GM12872 (cell line): ENCODE data around the gene IFT74.

Experiments
- CTCF ChIP-seq: IDR thresholded peaks from 3 replicates; pipeline ENCODE4 v1.5.1; 2011; ENCODE audit warnings: low read depth, mild to moderate bottlenecking, low read length, moderate library complexity; ENCODE audit not compliant: insufficient read depth

IFT74 gene

GRCh38 chr9:27085456-27085855, 129.2 kb downstream of the IFT74 start:
- TF ChIP-seq CTCF: no peak

DNA sequence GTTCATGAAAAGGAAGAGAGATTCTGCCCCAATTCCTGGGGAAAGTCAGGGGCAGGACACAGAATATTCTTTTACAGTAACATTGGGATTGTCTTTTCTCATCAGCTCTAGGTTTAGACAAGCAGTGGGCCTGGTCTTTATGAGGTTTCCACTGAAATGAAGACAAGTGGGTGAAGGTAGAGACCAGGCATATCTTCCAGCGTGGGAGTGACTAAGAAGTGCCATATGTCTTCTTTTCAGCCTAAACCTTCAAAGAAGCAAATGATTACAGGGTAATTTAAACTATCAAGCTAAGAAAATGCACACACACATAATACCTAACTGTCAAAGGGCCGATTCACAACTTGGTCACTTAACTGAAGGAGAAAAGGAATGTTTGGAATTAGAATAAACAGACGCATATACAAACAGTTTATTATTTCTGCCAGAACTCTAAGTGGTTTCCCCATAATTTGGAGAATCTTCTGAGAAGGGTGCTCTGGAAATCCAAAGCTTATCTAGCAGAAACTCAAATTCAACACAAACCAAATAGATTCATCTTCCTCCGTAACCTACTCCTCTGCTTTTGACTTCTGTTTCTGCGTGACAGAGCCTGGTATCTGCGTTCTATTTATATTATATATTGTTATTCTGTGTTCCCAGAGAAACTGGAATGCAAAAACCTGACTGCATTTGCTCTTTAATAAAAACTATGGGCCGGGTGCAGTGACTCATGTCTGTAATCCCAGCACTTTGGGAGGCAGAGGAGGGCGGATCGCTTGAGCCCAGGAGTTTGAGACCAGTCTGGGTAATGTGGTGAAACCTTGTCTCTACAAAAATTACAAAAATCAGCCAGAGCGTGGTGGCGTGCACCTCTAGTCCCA, 130.8 kb downstream of the IFT74 start:
- no peak for TF ChIP-seq CTCF

DNA sequence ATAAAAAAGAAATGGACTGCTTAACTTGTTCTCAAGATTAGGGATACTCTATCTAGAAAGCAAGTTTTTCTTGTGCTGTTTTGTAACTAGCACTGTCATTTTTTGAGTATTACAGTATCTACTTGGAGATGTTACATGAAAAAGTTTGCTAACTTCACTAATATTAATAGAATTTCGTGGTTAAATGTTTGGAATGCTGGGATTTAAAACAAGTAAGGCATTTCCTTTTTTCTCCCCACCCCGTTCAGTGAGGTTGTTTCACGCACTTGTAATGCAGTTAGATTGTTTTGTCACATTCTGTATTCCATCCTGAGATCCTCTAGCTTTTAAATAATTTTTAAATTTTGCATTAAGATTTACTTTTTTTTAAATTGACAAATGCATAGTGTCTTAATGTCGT, 132.8 kb downstream of the IFT74 start:
- no peak for TF ChIP-seq CTCF

- no peak for TF ChIP-seq CTCF
These were observed 133.5 kb downstream of the IFT74 start for GRCh38 chr9:27089706-27090105.

DNA sequence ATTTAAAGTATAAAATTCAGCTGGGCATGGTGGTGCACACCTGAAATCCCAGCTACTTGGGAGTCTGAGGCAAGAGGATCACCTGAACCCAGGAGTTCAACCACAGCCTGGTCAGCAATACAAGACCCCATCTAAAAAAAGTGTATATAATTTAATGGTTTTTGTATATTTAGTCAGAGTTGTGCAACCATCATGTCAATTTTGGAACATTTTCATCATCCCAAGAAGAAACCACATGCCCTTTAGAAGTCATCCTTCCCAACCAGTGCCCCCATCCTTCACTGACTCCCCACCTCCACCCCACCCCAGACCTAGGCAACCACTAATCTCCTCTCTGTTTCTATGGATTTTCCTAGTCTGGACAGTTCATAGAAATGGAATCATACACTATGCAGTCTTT, 134.0 kb downstream of the IFT74 start:
- no peak for TF ChIP-seq CTCF

GRCh38 chr9:27090711-27091110, 134.5 kb downstream of the IFT74 start:
- TF ChIP-seq CTCF: no peak

DNA sequence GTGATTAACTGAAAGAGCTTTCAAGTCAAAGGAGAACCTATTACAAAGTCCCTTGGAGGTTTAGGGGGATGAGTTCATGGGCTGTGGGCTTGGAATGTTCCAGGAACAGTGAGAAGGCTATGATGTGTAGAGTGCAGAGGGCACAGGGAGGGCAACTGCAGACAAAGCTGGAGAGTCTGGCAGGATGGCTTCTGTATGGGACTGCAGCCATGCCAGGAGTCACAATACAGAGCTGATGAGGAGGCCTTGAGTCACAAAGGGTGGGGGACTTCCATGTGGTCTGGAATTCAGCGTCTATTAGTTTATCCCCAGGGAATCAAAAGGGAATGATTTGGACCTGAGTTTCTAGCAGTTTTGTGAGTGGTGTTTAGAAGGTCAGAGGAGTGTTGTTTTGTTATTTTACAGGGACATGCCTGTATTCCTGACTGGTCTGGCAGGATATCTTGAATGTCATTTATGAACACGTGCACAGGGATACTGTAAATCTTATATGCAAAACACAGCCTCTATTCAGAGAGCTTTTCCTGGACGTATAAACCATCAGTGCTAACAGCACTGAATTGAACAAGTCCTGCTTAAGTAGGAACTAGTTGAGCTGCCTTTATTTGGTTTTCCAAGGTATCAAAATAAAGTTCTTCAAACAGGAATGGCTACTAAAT, 138.6 kb downstream of the IFT74 start:
- no peak for TF ChIP-seq CTCF
